Cortex of kidney (tissue), 1 donor: ENCODE measurements around the gene KLHL3.
"Not testable (repeated sequence)": the region's sequence is repeated elsewhere in the genome, so short reads cannot be mapped to it uniquely, and the experiment has no call there.

Experiments used
- DNase-seq: peaks from one replicate; lab custom pipeline; 2025; lab: John Stamatoyannopoulos, UW

KLHL3 gene

GRCh38 chr5:137667341-137667740 lies 68.5 kb downstream of the KLHL3 start:
- DNase-seq, result no peak

GRCh38 chr5:137666901-137667300 lies 69.0 kb downstream of the KLHL3 start:
- no peak for DNase-seq

GRCh38 chr5:137666461-137666850 lies 69.4 kb downstream of the KLHL3 start:
- DNase-seq, result no peak

- DNase-seq, result no peak
Observed at GRCh38 chr5:137665678-137666460, 70.0 kb downstream of the KLHL3 start.

- DNase-seq, result no peak
Observed at GRCh38 chr5:137660349-137660817, 75.5 kb downstream of the KLHL3 start.

- no peak for DNase-seq
Observed at GRCh38 chr5:137659209-137659608, 76.7 kb downstream of the KLHL3 start.

- no peak for DNase-seq
Observed at GRCh38 chr5:137658324-137658723, 77.6 kb downstream of the KLHL3 start.

- DNase-seq, result no peak
Observed at GRCh38 chr5:137657073-137657472, 78.8 kb downstream of the KLHL3 start.

- no peak for DNase-seq
Observed at GRCh38 chr5:137656558-137656957, 79.3 kb downstream of the KLHL3 start.

GRCh38 chr5:137651022-137651421 lies 84.9 kb downstream of the KLHL3 start:
- DNase-seq, result no peak

- DNase-seq, result no peak
Observed at GRCh38 chr5:137649228-137649935, 86.5 kb downstream of the KLHL3 start.

- DNase-seq, result no peak
Observed at GRCh38 chr5:137648361-137648760, 87.5 kb downstream of the KLHL3 start.

- no peak for DNase-seq
Observed at GRCh38 chr5:137647401-137647800, 88.5 kb downstream of the KLHL3 start.

GRCh38 chr5:137646761-137647160 lies 89.1 kb downstream of the KLHL3 start:
- DNase-seq, result no peak

- not testable (repeated sequence) for DNase-seq
Observed at GRCh38 chr5:137643081-137643480, 92.8 kb downstream of the KLHL3 start.

- DNase-seq, result no peak
Observed at GRCh38 chr5:137642091-137642490, 93.8 kb downstream of the KLHL3 start.

- no peak for DNase-seq
Observed at GRCh38 chr5:137641148-137641547, 94.7 kb downstream of the KLHL3 start.

- no peak for DNase-seq
Observed at GRCh38 chr5:137639645-137640044, 96.2 kb downstream of the KLHL3 start.

GRCh38 chr5:137638841-137639240 lies 97.0 kb downstream of the KLHL3 start:
- DNase-seq, result no peak

GRCh38 chr5:137636830-137637714 lies 98.8 kb downstream of the KLHL3 start:
- DNase-seq, result no peak

GRCh38 chr5:137636099-137636498 lies 99.8 kb downstream of the KLHL3 start:
- DNase-seq, result no peak

GRCh38 chr5:137635521-137635921 lies 100.4 kb downstream of the KLHL3 start:
- DNase-seq, result no peak
